ENCODE results near the gene TBC1D8. TPM values are rescaled to one million over a fixed set of nuclear protein-coding genes. Genes with fewer than 3 reads are reported as not detected.

Gene TBC1D8
- total and polyA plus RNA-seq, 3 donors from 2014 or later: 62.2 to 125 (median 90.1) TPM

- TF ChIP-seq, protein P1, sequence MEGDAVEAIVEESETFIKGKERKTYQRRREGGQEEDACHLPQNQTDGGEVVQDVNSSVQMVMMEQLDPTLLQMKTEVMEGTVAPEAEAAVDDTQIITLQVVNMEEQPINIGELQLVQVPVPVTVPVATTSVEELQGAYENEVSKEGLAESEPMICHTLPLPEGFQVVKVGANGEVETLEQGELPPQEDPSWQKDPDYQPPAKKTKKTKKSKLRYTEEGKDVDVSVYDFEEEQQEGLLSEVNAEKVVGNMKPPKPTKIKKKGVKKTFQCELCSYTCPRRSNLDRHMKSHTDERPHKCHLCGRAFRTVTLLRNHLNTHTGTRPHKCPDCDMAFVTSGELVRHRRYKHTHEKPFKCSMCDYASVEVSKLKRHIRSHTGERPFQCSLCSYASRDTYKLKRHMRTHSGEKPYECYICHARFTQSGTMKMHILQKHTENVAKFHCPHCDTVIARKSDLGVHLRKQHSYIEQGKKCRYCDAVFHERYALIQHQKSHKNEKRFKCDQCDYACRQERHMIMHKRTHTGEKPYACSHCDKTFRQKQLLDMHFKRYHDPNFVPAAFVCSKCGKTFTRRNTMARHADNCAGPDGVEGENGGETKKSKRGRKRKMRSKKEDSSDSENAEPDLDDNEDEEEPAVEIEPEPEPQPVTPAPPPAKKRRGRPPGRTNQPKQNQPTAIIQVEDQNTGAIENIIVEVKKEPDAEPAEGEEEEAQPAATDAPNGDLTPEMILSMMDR (IDR thresholded peaks at IDR 0.05): no peak
- no peak for TF ChIP-seq POLR2A (IDR thresholded peaks at IDR 0.05)
- intact Hi-C loops (cut with DNase I; ENCODE audit: low total_unique reads): no loop called here
- WGBS, 2 donors: 91 to 97% methylated on average over 7 of the region's 7 CpGs
- no peaks in the 10 kb centered on the region for H3K9me3 ChIP-seq
- no peak overlapping the region for H3K4me3 ChIP-seq
- no peak overlapping the region for H3K27ac ChIP-seq
- no peak for DNase-seq
- H3K27me3 ChIP-seq: no peaks in the 10 kb centered on the region
- no peaks in the 10 kb centered on the region for H3K4me1 ChIP-seq
- no peaks in the 10 kb centered on the region for H3K36me3 ChIP-seq (ENCODE audit: low read depth, missing control alignments)
These were observed 181.2 kb downstream of the TBC1D8 start for GRCh38 chr2:100969998-100970397.

DNA sequence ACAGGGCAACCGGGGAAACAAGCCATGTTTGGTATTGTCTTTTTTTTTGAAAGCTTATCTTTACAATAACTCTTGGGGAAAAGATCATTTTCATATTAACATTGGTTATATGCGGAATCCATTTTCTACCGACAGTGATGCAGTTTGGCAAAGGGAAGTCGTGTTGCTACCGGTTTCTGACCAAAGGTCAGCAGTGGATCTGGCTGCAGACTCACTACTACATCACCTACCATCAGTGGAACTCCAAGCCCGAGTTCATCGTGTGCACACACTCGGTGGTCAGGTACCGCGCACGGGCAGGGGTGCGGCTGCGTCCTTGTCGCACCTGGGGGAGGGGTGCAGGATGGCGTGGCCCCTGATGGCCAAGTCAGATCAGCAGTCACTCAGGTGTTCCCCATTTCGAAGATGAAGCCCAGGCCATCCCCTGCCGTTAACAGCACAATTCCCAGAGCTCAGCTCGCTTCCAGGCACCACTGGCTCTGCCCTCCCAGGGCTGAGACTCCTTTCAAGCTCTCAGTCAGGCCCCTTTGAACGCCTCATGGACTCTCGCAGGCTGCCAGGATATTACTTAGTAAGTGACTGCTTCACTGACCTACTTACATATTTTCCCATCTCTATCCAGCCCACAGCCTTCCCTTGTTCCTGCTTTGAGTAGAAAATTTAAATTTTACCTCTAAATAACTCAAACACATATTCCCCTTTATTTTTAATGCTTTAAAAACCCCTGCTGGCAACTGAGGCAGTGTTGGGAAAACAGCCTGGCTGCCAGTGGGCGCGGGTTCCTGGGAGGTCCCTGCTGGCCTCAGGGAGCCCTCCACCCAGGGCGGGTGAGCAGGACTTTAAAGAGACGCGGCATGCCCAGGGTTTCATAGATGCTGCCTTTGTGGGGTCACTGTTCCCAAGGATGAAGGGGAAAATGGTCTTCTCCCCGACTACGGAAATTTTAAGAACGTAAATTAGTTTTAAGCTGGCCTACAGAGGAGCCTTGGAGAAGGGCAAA lies 182.7 kb downstream of the TBC1D8 start:
- no peak for DNase-seq
- Histone ChIP-seq H3K4me1 (no peaks in the 10 kb centered on the region), H3K27ac (no peak overlapping the region), H3K27me3 (no peaks in the 10 kb centered on the region), H3K4me3 (no peak overlapping the region), H3K36me3 (ENCODE audit: low read depth, missing control alignments) (no peaks in the 10 kb centered on the region), H3K9me3 (no peaks in the 10 kb centered on the region)
- 92 to 94% methylated on average over 20 to 28 of the region's 28 CpGs for WGBS, 2 donors
- intact Hi-C loops (cut with DNase I; ENCODE audit: low total_unique reads): no loop called here
- TF ChIP-seq POLR2A (IDR thresholded peaks at IDR 0.05): no peak
- TF ChIP-seq, protein P1 (IDR thresholded peaks at IDR 0.05): no peak

DNA sequence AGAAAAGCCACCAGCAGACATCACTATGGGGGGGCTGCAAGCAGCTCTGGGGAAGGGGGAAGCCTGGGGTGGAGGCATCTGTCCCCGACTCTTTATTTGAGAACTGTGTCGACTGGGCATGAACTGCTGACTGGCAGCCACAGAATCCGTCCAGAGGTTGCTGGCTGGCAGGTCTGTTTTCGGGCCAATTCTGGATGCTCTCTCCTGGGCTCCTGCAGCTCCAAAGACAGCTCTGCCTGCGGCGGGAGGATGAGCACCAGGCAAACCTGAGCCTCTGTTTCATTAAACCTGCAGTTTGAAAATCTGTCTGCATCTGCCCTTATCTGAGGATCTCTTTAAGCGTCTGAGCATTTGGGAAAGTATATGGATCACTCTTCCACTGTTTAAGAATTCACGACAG lies 183.5 kb downstream of the TBC1D8 start:
- H3K27ac ChIP-seq: no peak overlapping the region
- WGBS, 2 donors: 87 to 99% methylated on average over 7 to 8 of the region's 8 CpGs
- no peaks in the 10 kb centered on the region for H3K4me1 ChIP-seq
- TF ChIP-seq, protein P1 (IDR thresholded peaks at IDR 0.05): no peak
- TF ChIP-seq POLR2A (IDR thresholded peaks at IDR 0.05): no peak
- H3K27me3 ChIP-seq: no peaks in the 10 kb centered on the region
- no peaks in the 10 kb centered on the region for H3K36me3 ChIP-seq (ENCODE audit: low read depth, missing control alignments)
- no peak for DNase-seq
- intact Hi-C loops (cut with DNase I; ENCODE audit: low total_unique reads): no loop called here
- H3K9me3 ChIP-seq: no peaks in the 10 kb centered on the region
- no peak overlapping the region for H3K4me3 ChIP-seq

- Histone ChIP-seq H3K27me3 (no peaks in the 10 kb centered on the region), H3K27ac (no peak overlapping the region), H3K9me3 (no peaks in the 10 kb centered on the region), H3K4me3 (no peak overlapping the region), H3K4me1 (no peaks in the 10 kb centered on the region), H3K36me3 (ENCODE audit: low read depth, missing control alignments) (no peaks in the 10 kb centered on the region)
- 85 to 90% methylated on average over 3 to 5 of the region's 5 CpGs for WGBS, 2 donors
- intact Hi-C loops (cut with DNase I; ENCODE audit: low total_unique reads): no loop called here
- no peak for DNase-seq
- TF ChIP-seq, protein P1 (IDR thresholded peaks at IDR 0.05): no peak
- TF ChIP-seq POLR2A (IDR thresholded peaks at IDR 0.05): no peak
These were observed 185.6 kb downstream of the TBC1D8 start for GRCh38 chr2:100965596-100965995.

Measured in testis (tissue), 3 donors.